ENCODE measurements around the gene CRB1. TPM values are rescaled to one million over a fixed set of nuclear protein-coding genes. Genes with fewer than 3 reads are reported as not detected.
"Not testable (repeated sequence)": the region's sequence is repeated elsewhere in the genome, so short reads cannot be mapped to it uniquely, and the experiment has no call there.

Gene CRB1
- total RNA-seq, 1 experiment from 2014 or later = 0.30 TPM

- in situ Hi-C loops (cut with HindIII; ENCODE audit: low pct_unique_long_range_greater_than_20kb, low sequenced_read_pairs) = no loop called here
Observed at GRCh38 chr1:197468543-197469175, 200.6 kb downstream of the CRB1 start.

GRCh38 chr1:197469620-197470210, 201.7 kb downstream of the CRB1 start:
- in situ Hi-C loops (cut with HindIII; ENCODE audit: low pct_unique_long_range_greater_than_20kb, low sequenced_read_pairs) = no loop called here
- no peak for DNase-seq (ENCODE audit: low read depth)

More at GRCh38 chr1:197468543-197469175, 200.6 kb downstream of the CRB1 start:
- no peak for DNase-seq (ENCODE audit: low read depth)

GRCh38 chr1:197470330-197470729, 202.3 kb downstream of the CRB1 start:
- DNase-seq (ENCODE audit: low read depth) = no peak
- in situ Hi-C loops (cut with HindIII; ENCODE audit: low pct_unique_long_range_greater_than_20kb, low sequenced_read_pairs) = no loop called here

- in situ Hi-C loops (cut with HindIII; ENCODE audit: low pct_unique_long_range_greater_than_20kb, low sequenced_read_pairs) = no loop called here
- no peak for DNase-seq (ENCODE audit: low read depth)
Observed at GRCh38 chr1:197471248-197471985, 203.4 kb downstream of the CRB1 start.

- in situ Hi-C loops (cut with HindIII; ENCODE audit: low pct_unique_long_range_greater_than_20kb, low sequenced_read_pairs) = no loop called here
- no peak for DNase-seq (ENCODE audit: low read depth)
Observed at GRCh38 chr1:197472141-197472540, 204.1 kb downstream of the CRB1 start.

- in situ Hi-C loops (cut with HindIII; ENCODE audit: low pct_unique_long_range_greater_than_20kb, low sequenced_read_pairs) = no loop called here
- DNase-seq (ENCODE audit: low read depth) = no peak
Observed at GRCh38 chr1:197480446-197480845, 212.4 kb downstream of the CRB1 start.

- no peak for DNase-seq (ENCODE audit: low read depth)
- in situ Hi-C loops (cut with HindIII; ENCODE audit: low pct_unique_long_range_greater_than_20kb, low sequenced_read_pairs) = no loop called here
Observed at GRCh38 chr1:197481101-197481500, 213.0 kb downstream of the CRB1 start.

GRCh38 chr1:197485790-197486189, 217.7 kb downstream of the CRB1 start:
- peak; percentile 2 for DNase-seq (ENCODE audit: low read depth)
- in situ Hi-C loops (cut with HindIII; ENCODE audit: low pct_unique_long_range_greater_than_20kb, low sequenced_read_pairs) = no loop called here

GRCh38 chr1:197486946-197487345, 218.9 kb downstream of the CRB1 start:
- in situ Hi-C loops (cut with HindIII; ENCODE audit: low pct_unique_long_range_greater_than_20kb, low sequenced_read_pairs) = no loop called here

GRCh38 chr1:197491505-197491904, 223.5 kb downstream of the CRB1 start:
- in situ Hi-C loops (cut with HindIII; ENCODE audit: low pct_unique_long_range_greater_than_20kb, low sequenced_read_pairs) = not testable (repeated sequence)

More at GRCh38 chr1:197486946-197487345, 218.9 kb downstream of the CRB1 start:
- no peak for DNase-seq (ENCODE audit: low read depth)

GRCh38 chr1:197496722-197497121, 228.7 kb downstream of the CRB1 start:
- in situ Hi-C loops (cut with HindIII; ENCODE audit: low pct_unique_long_range_greater_than_20kb, low sequenced_read_pairs) = no loop called here
- no peak for DNase-seq (ENCODE audit: low read depth)

More at GRCh38 chr1:197491505-197491904, 223.5 kb downstream of the CRB1 start:
- not testable (repeated sequence) for DNase-seq (ENCODE audit: low read depth)

GRCh38 chr1:197510691-197511378, 242.8 kb downstream of the CRB1 start:
- no peak for DNase-seq (ENCODE audit: low read depth)
- in situ Hi-C loops (cut with HindIII; ENCODE audit: low pct_unique_long_range_greater_than_20kb, low sequenced_read_pairs) = no loop called here

- DNase-seq (ENCODE audit: low read depth) = no peak
- in situ Hi-C loops (cut with HindIII; ENCODE audit: low pct_unique_long_range_greater_than_20kb, low sequenced_read_pairs) = no loop called here
Observed at GRCh38 chr1:197515421-197515820, 247.4 kb downstream of the CRB1 start.

GRCh38 chr1:197519741-197520334, 251.8 kb downstream of the CRB1 start:
- in situ Hi-C loops (cut with HindIII; ENCODE audit: low pct_unique_long_range_greater_than_20kb, low sequenced_read_pairs) = no loop called here
- peak; percentile 14 for DNase-seq (ENCODE audit: low read depth)

- in situ Hi-C loops (cut with HindIII; ENCODE audit: low pct_unique_long_range_greater_than_20kb, low sequenced_read_pairs) = no loop called here
Observed at GRCh38 chr1:197521118-197521739, 253.2 kb downstream of the CRB1 start.

GRCh38 chr1:197526736-197527371, 258.8 kb downstream of the CRB1 start:
- no peak for DNase-seq (ENCODE audit: low read depth)
- in situ Hi-C loops (cut with HindIII; ENCODE audit: low pct_unique_long_range_greater_than_20kb, low sequenced_read_pairs) = no loop called here

More at GRCh38 chr1:197521118-197521739, 253.2 kb downstream of the CRB1 start:
- peak; percentile 25 for DNase-seq (ENCODE audit: low read depth)

Data from Caki2 (cell line).